H9 (cell line): ENCODE results near the gene FOXP4. TPM values are rescaled to one million over a fixed set of nuclear protein-coding genes. Genes with fewer than 3 reads are reported as not detected.

Experiments
- DNase-seq: peaks from one replicate; pipeline ENCODE4 v3.0.0-alpha.2; 2017
- H2AFZ ChIP-seq: one replicate; pipeline ENCODE4 v1.6.1; 2013; ENCODE audit warnings: mild to moderate bottlenecking, low read length, control low read depth, moderate library complexity
- H2AK5ac ChIP-seq: 2 replicates; pipeline ENCODE4 v1.6.1; 2013; ENCODE audit warnings: low read length, control low read depth, mixed read lengths; ENCODE audit not compliant: insufficient read length
- H2BK120ac ChIP-seq: one replicate; pipeline ENCODE4 v1.6.1; 2013; ENCODE audit warnings: low read depth, mild to moderate bottlenecking, low read length, control low read depth, inconsistent platforms; ENCODE audit not compliant: poor library complexity, severe bottlenecking
- H2BK12ac ChIP-seq: 2 replicates; pipeline ENCODE4 v1.6.1; 2013; ENCODE audit warnings: low read length, control low read depth, mixed read lengths, low read depth; ENCODE audit not compliant: insufficient read length
- H2BK15ac ChIP-seq: 2 replicates; pipeline ENCODE4 v1.6.1; 2013; ENCODE audit warnings: low read depth, low read length, control low read depth
- H2BK20ac ChIP-seq: one replicate; pipeline ENCODE4 v1.6.1; 2013; ENCODE audit warnings: low read depth, mild to moderate bottlenecking, low read length, control low read depth, inconsistent platforms; ENCODE audit not compliant: poor library complexity, severe bottlenecking
- H2BK5ac ChIP-seq: 2 replicates; pipeline ENCODE4 v1.6.1; 2013; ENCODE audit warnings: low read length, control low read depth, mixed read lengths; ENCODE audit not compliant: insufficient read length
- H3K14ac ChIP-seq: 2 replicates; pipeline ENCODE4 v1.6.1; 2013; ENCODE audit warnings: low read length, control low read depth; ENCODE audit not compliant: insufficient read depth
- H3K18ac ChIP-seq: 2 replicates; pipeline ENCODE4 v1.6.1; 2013; ENCODE audit warnings: low read depth, mild to moderate bottlenecking, mixed read lengths, low read length, control low read depth; ENCODE audit not compliant: insufficient read length
- H3K23ac ChIP-seq: 2 replicates; pipeline ENCODE4 v1.6.1; 2013; ENCODE audit warnings: low read length, control low read depth, mixed read lengths, low read depth; ENCODE audit not compliant: insufficient read length
- H3K23me2 ChIP-seq: 2 replicates; pipeline ENCODE4 v1.6.1; 2013; ENCODE audit warnings: low read depth, mild to moderate bottlenecking, mixed read lengths, low read length, control low read depth; ENCODE audit not compliant: insufficient read length, poor library complexity, severe bottlenecking
- H3K27ac ChIP-seq: 2 replicates; pipeline ENCODE4 v1.5.1; 2013; ENCODE audit warnings: low read length, control low read depth, mixed read lengths, low read depth; ENCODE audit not compliant: insufficient read length
- H3K27me3 ChIP-seq: 2 replicates; pipeline ENCODE4 v1.6.1; 2013; ENCODE audit warnings: low read length, control low read depth, inconsistent platforms; ENCODE audit not compliant: insufficient read depth
- H3K4ac ChIP-seq: 2 replicates; pipeline ENCODE4 v1.6.1; 2013; ENCODE audit warnings: low read depth, mild to moderate bottlenecking, control low read depth, inconsistent platforms, low read length, moderate library complexity
- H3K4me1 ChIP-seq: 2 replicates; pipeline ENCODE4 v1.6.1; 2013; ENCODE audit warnings: low read length, control low read depth, inconsistent platforms; ENCODE audit not compliant: insufficient read depth
- H3K4me2 ChIP-seq: 2 replicates; pipeline ENCODE4 v1.6.1; 2013; ENCODE audit warnings: low read length, control low read depth, mixed read lengths; ENCODE audit not compliant: insufficient read length, insufficient read depth
- H3K56ac ChIP-seq: 2 replicates; pipeline ENCODE4 v1.6.1; 2013; ENCODE audit warnings: low read depth, mild to moderate bottlenecking, mixed read lengths, low read length, control low read depth; ENCODE audit not compliant: insufficient read length
- H3K79me1 ChIP-seq: 2 replicates; pipeline ENCODE4 v1.6.1; 2013; ENCODE audit warnings: low read depth, mild to moderate bottlenecking, moderate library complexity, low read length, control low read depth, inconsistent platforms; ENCODE audit not compliant: insufficient read depth, poor library complexity, severe bottlenecking
- H3K79me2 ChIP-seq: 2 replicates; pipeline ENCODE4 v1.6.1; 2013; ENCODE audit warnings: low read length, control low read depth, inconsistent platforms; ENCODE audit not compliant: insufficient read depth
- H3K9ac ChIP-seq: 2 replicates; pipeline ENCODE4 v1.6.1; 2013; ENCODE audit warnings: low read length, control low read depth, mixed read lengths; ENCODE audit not compliant: insufficient read length; ENCODE audit errors: extremely low read depth
- H3K9me3 ChIP-seq: one replicate; pipeline ENCODE4 v1.6.1; 2013; ENCODE audit warnings: low read depth, low read length, inconsistent platforms; ENCODE audit not compliant: control insufficient read depth
- H3T11ph ChIP-seq: one replicate; pipeline ENCODE4 v1.6.1; 2013; ENCODE audit warnings: mild to moderate bottlenecking, low read length, control low read depth, inconsistent platforms
- H4K20me1 ChIP-seq: one replicate; pipeline ENCODE4 v1.6.1; 2013; ENCODE audit not compliant: control insufficient read depth, insufficient read length, insufficient read depth
- H4K5ac ChIP-seq: 2 replicates; pipeline ENCODE4 v1.6.1; 2013; ENCODE audit warnings: low read depth, mild to moderate bottlenecking, mixed read lengths, low read length, control low read depth; ENCODE audit not compliant: insufficient read length
- H4K8ac ChIP-seq: replicated peaks from 2 replicates; pipeline ENCODE4 v1.6.1; 2013; ENCODE audit warnings: low read length, control low read depth, mixed read lengths, low read depth; ENCODE audit not compliant: insufficient read length
- H4K91ac ChIP-seq: 2 replicates; pipeline ENCODE4 v1.6.1; 2013; ENCODE audit warnings: low read depth, mild to moderate bottlenecking, moderate library complexity, mixed read lengths, low read length, control low read depth; ENCODE audit not compliant: insufficient read length
- H3K27ac Mint-ChIP-seq, 3 experiments: 2 replicates in 2 of 3; 3 replicates in 1 of 3; pipeline ENCODE4 v1.8.0; 2020 to 2021; ENCODE audit warnings: mixed read lengths in 3 of 3, mild to moderate bottlenecking in 1 of 3, moderate library complexity in 1 of 3
- H3K27me3 Mint-ChIP-seq: 2 replicates; pipeline ENCODE4 v1.8.0; 2021; ENCODE audit warnings: low read depth, mild to moderate bottlenecking, moderate library complexity, mixed read lengths
- H3K36me3 Mint-ChIP-seq, 3 experiments: 2 replicates in 2 of 3; 3 replicates in 1 of 3; pipeline ENCODE4 v1.8.0; 2020 to 2021; ENCODE audit warnings: low read depth in 3 of 3, mixed read lengths in 3 of 3; ENCODE audit not compliant: insufficient read depth in 1 of 3
- H3K4me1 Mint-ChIP-seq, 2 experiments: 2 replicates each; pipeline ENCODE4 v1.8.0; 2020; ENCODE audit warnings: mixed read lengths in 2 of 2
- H3K4me3 Mint-ChIP-seq, 2 experiments: 2 replicates in 1 of 2; 3 replicates in 1 of 2; pipeline ENCODE4 v1.8.0; 2020 to 2021; ENCODE audit warnings: mild to moderate bottlenecking in 2 of 2, mixed read lengths in 2 of 2, moderate library complexity in 1 of 2
- H3K9me3 Mint-ChIP-seq, 2 experiments: 2 replicates in 1 of 2; 3 replicates in 1 of 2; pipeline ENCODE4 v1.8.0; 2020; ENCODE audit warnings: mild to moderate bottlenecking in 2 of 2, mixed read lengths in 2 of 2, moderate library complexity in 1 of 2
- CTCF ChIP-seq: fragments of 200-600 bp; sonication (generic); conservative IDR thresholded peaks from 3 replicates; pipeline ENCODE4 v1.8.0; 2021; ENCODE audit warnings: antibody characterized with exemption, mild to moderate bottlenecking
- WGBS: extraction: QIAGEN DNeasy Blood & Tissue Kit; methylation state at CpG from one replicate; pipeline ENCODE4 v1.1.7; 2013; ENCODE audit warnings: missing lambda C conversion rate, low lambda C conversion rate, mixed read lengths; ENCODE audit not compliant: insufficient read length; ENCODE audit errors: extremely low coverage; 5-methylcytosine and 5-hydroxymethylcytosine counted together
- total RNA-seq: library from RNA; stranded (reverse); gene quantifications from 2 replicates; pipeline ENCODE4 v1.2.1, GENCODE V29; 2021

Gene FOXP4
- total RNA-seq, 1 experiment from 2014 or later: 18.2 TPM

- H3K4me1 Mint-ChIP-seq: peaks cover 47 to 67% of the 10 kb centered on the region in 2 experiments
- Histone ChIP-seq H3K14ac (no peak overlapping the region), H3T11ph (no peak overlapping the region), H3K79me2 (no peaks in the 10 kb centered on the region), H2BK20ac (no peak overlapping the region), H2BK15ac (no peak overlapping the region), H3K4ac (no peak overlapping the region), H2BK5ac (no peak overlapping the region), H3K9me3 (no peaks in the 10 kb centered on the region), H3K4me2 (no peak overlapping the region), H4K5ac (no peak overlapping the region), H3K27me3 (no peaks in the 10 kb centered on the region), H4K20me1 (no peaks in the 10 kb centered on the region), H2BK120ac (no peak overlapping the region), H3K23me2 (peaks cover 8% of the 10 kb centered on the region), H3K9ac (no peak overlapping the region), H4K8ac (no peak overlapping the region), H2AFZ (no peak overlapping the region), H3K23ac (no peak overlapping the region), H3K79me1 (no peaks in the 10 kb centered on the region), H3K27ac (no peak overlapping the region), H2AK5ac (no peak overlapping the region), H4K91ac (no peak overlapping the region), H2BK12ac (no peak overlapping the region), H3K56ac (no peak overlapping the region), H3K4me1 (peaks cover 15% of the 10 kb centered on the region), H3K18ac (no peak overlapping the region)
- WGBS: no CpG with 5 or more reads among the region's 13 CpGs
- no peak for TF ChIP-seq CTCF
- H3K27ac Mint-ChIP-seq: no peak overlapping the region
- no peak for DNase-seq
- H3K27me3 Mint-ChIP-seq: peaks cover 21% of the 10 kb centered on the region
- H3K36me3 Mint-ChIP-seq: peaks cover 9 to 30% (median 28%) of the 10 kb centered on the region in 3 experiments; a peak in 6 of 7 replicates
- H3K4me3 Mint-ChIP-seq: no peak overlapping the region
- no peaks in the 10 kb centered on the region for H3K9me3 Mint-ChIP-seq
Measured at GRCh38 chr6:41565701-41566100, 19.5 kb downstream of the FOXP4 start.
